Omental fat pad (tissue), 4 donors: ENCODE results near the gene BCAS1. TPM values are rescaled to one million over a fixed set of nuclear protein-coding genes. Genes with fewer than 3 reads are reported as not detected.

ENCODE experiments used
- ATAC-seq: fragments of 150-250 bp; one replicate; pipeline ENCODE4 v1.9.1; 2016; ENCODE audit warnings: mild to moderate bottlenecking, moderate library complexity; ENCODE audit not compliant: low FRiP score
- DNase-seq: peaks from one replicate; pipeline ENCODE4 v3.0.0-alpha.2; 2019; ENCODE audit warnings: low spot score
- small RNA-seq: library from RNA; depleted of rRNA; stranded (forward); fragments of <200 nt; gene quantifications from one replicate; pipeline ENCODE3, GENCODE V24; 2016
- total RNA-seq, 4 donors: library from RNA; depleted of rRNA; stranded (reverse); fragments of >200 nt; gene quantifications; one replicate each; pipeline ENCODE4 v1.1.0, GENCODE V29; 2016
- TF ChIP-seq, protein P1 (sequence below), 3 donors: fragments of 450-650 bp; IDR thresholded peaks; one replicate each; pipeline ENCODE4 v1.5.1; 2016 to 2017; ENCODE audit warnings: antibody characterized with exemption in 3 of 3, mild to moderate bottlenecking in 3 of 3, moderate library complexity in 2 of 3

BCAS1 gene
- total RNA-seq, 4 donors from 2014 or later, result 0.50 to 2.2 (median 0.56) TPM; not detected in 1

DNA sequence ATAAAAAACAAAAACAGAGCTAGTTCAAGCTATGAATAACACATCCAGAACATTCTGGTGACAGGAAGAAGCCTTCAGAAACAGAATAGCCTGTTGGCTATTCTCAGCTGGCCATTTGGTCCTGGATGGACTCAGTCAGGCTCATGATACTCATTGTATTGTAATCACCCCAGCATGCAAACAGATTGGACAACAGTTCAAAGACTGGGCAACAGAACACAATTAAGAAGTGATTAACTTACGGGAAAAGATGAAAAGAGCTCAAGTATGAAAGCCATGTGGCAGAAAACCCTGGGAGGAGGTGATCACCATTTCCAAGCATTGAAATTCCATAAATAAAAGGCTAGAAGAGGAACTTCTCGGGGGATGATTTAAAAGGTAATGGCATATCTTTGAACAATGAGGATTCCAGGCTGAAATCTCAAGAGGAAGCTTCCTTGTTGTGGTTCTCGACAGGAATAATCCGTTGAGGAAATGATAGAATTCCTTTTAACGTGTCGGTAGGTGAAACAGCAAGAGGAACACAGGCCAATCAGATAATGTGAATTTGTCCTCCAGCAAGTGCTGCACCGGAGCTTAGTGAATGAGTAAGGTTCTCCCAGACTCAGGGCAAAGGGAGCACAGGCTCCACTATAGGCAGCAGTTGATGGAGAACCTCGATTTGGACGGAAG is 172.4 kb downstream of the BCAS1 start:
- ATAC-seq, result no peak
- DNase-seq, result no peak
- TF ChIP-seq, protein P1, sequence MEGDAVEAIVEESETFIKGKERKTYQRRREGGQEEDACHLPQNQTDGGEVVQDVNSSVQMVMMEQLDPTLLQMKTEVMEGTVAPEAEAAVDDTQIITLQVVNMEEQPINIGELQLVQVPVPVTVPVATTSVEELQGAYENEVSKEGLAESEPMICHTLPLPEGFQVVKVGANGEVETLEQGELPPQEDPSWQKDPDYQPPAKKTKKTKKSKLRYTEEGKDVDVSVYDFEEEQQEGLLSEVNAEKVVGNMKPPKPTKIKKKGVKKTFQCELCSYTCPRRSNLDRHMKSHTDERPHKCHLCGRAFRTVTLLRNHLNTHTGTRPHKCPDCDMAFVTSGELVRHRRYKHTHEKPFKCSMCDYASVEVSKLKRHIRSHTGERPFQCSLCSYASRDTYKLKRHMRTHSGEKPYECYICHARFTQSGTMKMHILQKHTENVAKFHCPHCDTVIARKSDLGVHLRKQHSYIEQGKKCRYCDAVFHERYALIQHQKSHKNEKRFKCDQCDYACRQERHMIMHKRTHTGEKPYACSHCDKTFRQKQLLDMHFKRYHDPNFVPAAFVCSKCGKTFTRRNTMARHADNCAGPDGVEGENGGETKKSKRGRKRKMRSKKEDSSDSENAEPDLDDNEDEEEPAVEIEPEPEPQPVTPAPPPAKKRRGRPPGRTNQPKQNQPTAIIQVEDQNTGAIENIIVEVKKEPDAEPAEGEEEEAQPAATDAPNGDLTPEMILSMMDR (IDR thresholded peaks at IDR 0.05), result no peak

DNA sequence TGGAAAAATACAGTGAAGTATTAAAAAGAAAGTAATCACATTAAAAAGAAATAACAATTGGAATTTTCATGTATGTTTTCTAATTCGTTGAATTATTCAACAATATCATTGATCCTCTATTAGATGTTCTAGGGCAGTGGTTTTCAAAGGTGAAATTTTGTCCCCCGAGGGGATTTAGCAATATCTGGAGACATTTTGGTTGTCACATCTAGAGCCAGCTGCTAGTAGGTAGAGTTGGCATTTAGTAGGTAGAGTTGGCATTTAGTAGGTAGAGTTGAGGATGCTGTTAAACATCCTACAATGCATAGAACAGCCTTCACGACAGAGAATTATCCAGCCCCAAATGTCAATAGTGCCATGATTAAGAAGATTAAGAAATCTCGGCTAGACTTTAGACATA is 173.7 kb downstream of the BCAS1 start:
- DNase-seq (no peak), ATAC-seq (no peak)
- TF ChIP-seq, protein P1 (IDR thresholded peaks at IDR 0.05), result no peak

DNA sequence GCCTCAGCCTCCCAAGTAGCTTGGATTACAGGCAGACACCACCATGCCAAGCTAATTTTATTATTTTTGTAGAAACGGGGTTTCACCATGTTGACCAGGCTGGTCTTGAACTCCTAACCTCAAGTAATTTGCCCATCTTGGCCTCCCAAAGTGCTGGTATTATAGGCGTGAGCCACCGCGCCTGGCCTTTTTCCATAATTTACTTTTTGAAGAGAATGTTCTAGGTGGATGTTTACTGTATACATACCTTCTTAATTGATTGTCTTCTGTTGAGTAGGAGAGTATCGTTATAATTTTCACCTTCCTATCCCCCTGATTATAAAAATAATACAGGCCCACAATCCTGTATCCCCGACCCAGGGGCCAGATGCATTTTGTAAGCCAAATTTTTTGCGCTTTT is 174.4 kb downstream of the BCAS1 start:
- ATAC-seq, result no peak
- DNase-seq, result no peak
- TF ChIP-seq, protein P1 (IDR thresholded peaks at IDR 0.05), result no peak

DNA sequence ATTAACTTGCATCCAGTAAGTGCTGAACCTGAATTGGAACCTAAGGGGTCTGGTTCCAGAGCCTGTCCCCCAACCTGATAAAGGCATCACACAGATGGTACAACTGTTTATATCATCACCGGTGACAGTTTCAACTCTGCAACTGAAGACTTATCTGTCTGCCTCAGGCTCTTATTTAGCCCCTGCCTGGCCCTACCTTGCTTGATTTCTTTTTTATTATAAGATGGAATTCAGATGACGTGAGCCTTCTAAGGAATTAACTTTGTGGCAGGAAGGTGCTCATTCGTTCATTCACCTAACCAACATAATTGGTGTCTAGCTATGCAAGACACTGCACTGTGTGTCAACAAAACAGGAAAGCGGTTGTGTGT is 175.0 kb downstream of the BCAS1 start:
- TF ChIP-seq, protein P1 (IDR thresholded peaks at IDR 0.05), result no peak
- ATAC-seq, result no peak
- DNase-seq, result no peak

DNA sequence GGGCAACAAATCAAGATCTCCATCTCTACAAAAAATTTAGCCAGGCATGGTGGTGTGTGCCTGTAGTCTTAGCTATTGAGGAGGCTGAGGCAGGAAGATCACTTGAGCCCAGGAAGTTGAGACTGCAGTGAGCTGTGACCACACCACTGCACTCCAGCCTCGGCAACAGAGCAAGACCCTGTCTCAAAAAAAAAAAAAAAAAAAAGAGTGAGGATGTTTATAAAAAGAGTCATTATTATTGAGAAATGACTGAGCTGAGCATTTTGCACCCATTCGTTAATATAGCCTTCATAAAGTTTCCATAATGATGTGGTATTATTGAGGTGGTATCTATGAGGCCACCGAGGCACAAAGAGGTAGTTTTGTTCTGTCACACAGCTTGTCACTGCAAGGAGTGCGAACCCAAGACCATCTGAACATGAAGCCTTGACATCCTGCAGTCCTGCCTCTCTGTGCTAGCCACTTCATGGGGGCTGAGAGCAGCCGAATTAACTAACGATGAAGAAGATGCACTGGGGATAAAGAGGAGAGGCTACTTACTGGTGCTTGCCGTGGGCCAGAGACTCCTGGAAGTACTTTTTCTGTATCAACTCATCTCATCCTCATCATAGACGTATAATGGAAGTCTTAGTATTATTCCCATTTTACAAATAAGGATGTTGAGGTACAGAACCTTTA is 175.5 kb downstream of the BCAS1 start:
- DNase-seq (no peak), ATAC-seq (no peak)
- TF ChIP-seq, protein P1 (IDR thresholded peaks at IDR 0.05), result no peak

Small RNA genes within 50 kb of the gene (small RNA-seq; reads per million reads assigned to genes)
- gene MIR4756, result not detected

Other genes with a start within 250 kb of the BCAS1 start
- under 1 TPM in 1 of 4 donors, not detected in 3; 0.12 TPM for gene CYP24A1, start 103.4 kb upstream of the BCAS1 start, total RNA-seq
- 10 to 100 TPM; 46.4 to 72.7 (median 54.2) TPM for gene PFDN4, start 137.5 kb upstream of the BCAS1 start, total RNA-seq